ENCODE data around the gene TP53AIP1.

The TP53AIP1 gene

GRCh38 chr11:128890543-128891368 is 51.9 kb downstream of the TP53AIP1 start, which contains the start of gene KCNJ5:
Gene KCNJ5 (plus strand): TSS chr11:128891356. CDS start chr11:128911274, 19,918 bp downstream.
- DNase-seq (ENCODE audit: low spot score), result no peak

GRCh38 chr11:128890216-128890542 is 52.5 kb downstream of the TP53AIP1 start:
- DNase-seq (ENCODE audit: low spot score), result no peak

GRCh38 chr11:128889657-128890213 is 52.9 kb downstream of the TP53AIP1 start:
- no peak for DNase-seq (ENCODE audit: low spot score)

- no peak for DNase-seq (ENCODE audit: low spot score)
These were observed 54.4 kb downstream of the TP53AIP1 start for GRCh38 chr11:128888034-128888985.

- DNase-seq (ENCODE audit: low spot score), result no peak
These were observed 56.1 kb downstream of the TP53AIP1 start for GRCh38 chr11:128886406-128887124.
